Stimulated activated naive CD8-positive, alpha-beta T cell treated with anti-CD3 and anti-CD28 coated beads, Interleukin-15, Interleukin-2, amounts not matched to agents 100 U/mL and 50 U/mL, for 24 hours (primary cell): ENCODE data around the gene USP20.

Experiments
- ATAC-seq: fragments of 150-1000 bp; cut with Tn5 transposase; one replicate; pipeline ENCODE4 v1.10.0; 2021
- DNase-seq: peaks from one replicate; pipeline ENCODE4 v3.0.0; 2021

USP20 gene

DNA sequence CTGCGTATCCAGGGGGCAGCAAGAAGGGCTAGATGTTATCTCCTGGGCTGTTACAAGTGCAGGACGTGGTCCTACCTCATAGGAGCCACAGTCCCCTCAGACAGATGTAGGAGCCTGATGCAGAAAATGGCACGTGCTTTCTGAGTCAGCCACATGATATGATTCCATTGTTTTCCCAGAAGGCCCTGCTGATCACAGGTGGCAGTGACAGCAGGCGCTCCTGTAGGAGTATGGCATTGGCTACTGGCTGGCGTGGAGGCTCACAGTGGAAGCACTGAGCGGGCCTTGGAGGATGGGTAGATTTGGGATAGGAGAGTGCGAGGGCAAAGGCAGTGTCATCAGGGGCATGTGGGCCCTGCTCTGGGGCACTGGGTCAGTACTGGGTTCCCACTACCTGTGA lies 21.9 kb downstream of the USP20 start:
- ATAC-seq (no peak), DNase-seq (no peak)

DNA sequence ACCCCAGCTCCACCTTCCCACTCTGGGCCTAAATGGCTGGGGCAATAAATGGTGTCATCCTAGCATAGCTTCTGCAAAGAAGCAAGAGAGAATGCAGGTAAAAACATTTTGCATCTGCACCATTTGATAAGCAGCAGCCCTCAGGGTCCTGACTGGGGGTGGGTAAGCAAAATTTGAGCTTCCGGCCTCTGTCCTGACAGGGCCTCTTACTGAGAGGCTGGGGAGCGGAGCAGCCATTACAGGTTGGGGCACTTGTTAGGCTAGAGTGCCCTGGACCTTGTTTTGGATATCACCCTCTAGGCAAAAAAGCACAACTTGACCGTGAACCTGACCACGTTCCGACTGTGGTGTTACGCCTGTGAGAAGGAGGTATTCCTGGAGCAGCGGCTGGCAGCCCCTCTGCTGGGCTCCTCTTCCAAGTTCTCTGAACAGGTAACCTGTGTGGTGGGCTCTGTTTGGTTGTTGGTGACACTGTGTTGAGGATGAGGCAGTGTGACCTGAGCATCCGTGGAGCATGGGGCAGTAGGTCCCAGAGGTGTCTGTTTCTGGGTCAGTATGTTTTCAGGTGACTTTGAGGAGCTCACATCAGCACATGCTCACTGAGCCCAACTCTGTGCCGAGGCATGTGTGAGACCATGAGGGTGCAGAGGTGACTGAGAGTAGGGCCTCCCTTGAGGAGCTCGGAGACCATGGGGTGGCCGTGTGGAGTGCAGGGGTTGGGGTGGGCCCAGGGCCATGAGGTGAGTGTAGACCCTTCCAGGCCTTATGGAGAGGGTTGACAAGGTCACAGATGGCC lies 23.1 kb downstream of the USP20 start:
- DNase-seq (no peak), ATAC-seq (no peak)

DNA sequence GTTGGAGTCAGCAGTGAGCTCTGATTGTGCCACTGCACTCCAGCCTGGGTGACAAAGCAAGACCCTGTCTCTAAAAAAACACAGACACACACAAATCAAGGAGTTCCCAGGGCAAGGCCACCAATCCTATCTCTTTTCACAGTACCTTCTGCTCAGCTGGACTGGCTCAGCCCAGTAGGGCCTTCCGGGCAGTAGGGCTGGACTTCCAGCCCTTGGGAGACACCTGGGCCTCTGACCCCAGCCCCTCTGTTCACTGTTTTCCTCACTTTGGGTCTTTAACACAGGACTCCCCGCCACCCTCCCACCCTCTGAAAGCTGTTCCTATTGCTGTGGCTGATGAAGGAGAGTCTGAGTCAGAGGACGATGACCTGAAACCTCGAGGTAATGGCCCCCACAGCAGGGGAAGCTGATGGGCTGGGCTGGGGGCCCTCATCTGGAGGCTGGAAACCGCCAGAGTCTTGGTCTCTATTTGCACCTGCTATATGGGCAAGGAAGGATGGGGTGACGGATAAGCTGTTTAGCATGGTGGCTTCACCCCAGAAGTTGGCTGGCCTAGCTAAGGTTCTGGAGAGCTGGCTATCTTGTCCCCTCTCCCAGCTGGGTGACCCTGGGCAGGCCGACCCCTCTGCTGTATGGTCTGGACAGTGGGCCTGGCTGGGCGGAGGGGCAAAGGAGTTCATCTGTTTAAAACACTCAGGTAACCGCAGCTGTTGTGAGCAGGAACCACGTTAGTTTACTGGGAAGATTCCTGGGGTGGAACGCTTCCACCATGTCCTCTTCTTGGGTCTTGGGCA lies 25.6 kb downstream of the USP20 start:
- DNase-seq, result peak; percentile 64
- ATAC-seq, result peak; percentile 75

DNA sequence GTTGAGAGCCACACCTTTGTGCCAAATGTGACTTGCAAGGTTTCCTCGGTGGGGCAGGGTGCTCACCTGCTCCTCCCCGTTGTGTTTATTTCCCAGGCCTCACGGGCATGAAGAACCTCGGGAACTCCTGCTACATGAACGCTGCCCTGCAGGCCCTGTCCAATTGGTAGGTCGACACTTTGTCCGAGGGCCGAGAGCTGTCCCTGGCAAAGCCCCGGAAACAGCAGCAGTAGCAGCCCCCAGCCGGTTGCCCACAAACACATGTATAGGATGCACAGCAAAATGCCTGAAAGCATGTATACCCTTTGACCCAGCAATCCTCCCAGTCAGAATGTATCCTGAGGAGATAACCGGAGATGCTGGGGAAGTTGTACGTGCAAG lies 26.2 kb downstream of the USP20 start:
- no peak for DNase-seq
- no peak for ATAC-seq

DNA sequence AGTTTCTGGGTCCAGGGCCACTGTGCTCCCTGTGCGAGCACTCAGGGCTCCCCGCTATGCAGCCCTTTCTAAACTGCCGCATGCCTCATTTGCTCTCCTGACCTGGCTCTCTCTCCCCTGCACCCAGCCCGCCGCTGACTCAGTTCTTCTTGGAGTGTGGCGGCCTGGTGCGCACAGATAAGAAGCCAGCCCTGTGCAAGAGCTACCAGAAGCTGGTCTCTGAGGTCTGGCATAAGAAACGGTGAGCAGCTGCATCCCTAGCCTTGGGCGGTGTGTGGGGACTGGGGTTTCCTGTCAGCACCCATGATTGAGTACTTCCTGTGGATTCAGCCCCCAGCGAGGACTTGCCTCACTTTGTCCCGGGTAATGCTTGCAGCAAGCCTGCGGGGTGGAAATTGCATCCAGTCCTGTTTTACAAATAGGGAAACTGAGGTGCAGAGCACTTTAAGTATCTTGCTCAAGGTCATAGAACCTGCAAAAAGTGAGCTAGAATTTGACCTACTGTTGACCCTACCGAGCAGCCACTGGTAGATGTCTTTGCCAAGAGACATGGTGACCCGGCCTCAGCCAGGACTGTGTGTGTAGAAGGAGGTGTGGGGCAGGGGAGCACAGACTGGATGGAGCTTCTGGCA lies 27.9 kb downstream of the USP20 start:
- peak; percentile 83 for ATAC-seq
- DNase-seq, result peak; percentile 79

DNA sequence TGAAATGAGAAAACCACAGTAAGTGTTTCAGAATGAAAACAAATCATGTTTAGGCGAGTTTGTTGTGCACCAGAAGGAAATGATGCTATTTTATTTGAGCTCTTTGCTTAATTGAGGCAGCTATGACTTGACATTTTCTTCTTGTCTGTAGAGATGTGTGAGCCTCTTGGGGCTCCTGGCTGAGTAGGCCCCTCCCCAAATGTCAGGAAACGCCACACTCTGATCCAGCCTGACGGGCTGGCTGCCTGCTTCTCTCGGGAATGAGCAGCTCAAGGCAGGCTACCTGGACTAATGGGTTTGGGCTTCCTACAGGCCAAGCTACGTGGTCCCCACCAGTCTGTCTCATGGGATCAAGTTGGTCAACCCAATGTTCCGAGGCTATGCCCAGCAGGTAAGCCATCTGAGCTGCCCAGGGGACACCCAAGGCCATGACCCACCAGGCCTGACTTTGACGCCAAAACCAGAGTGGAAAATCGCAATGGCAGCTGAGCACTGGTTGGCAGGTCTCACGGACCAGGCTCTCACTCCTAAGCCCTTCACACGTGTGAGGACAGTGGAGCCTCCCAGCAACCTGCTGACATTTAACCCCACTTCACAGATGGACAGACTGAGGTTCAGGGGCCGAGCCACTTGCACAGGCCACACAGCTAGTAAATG lies 29.9 kb downstream of the USP20 start:
- DNase-seq (no peak), ATAC-seq (no peak)

DNA sequence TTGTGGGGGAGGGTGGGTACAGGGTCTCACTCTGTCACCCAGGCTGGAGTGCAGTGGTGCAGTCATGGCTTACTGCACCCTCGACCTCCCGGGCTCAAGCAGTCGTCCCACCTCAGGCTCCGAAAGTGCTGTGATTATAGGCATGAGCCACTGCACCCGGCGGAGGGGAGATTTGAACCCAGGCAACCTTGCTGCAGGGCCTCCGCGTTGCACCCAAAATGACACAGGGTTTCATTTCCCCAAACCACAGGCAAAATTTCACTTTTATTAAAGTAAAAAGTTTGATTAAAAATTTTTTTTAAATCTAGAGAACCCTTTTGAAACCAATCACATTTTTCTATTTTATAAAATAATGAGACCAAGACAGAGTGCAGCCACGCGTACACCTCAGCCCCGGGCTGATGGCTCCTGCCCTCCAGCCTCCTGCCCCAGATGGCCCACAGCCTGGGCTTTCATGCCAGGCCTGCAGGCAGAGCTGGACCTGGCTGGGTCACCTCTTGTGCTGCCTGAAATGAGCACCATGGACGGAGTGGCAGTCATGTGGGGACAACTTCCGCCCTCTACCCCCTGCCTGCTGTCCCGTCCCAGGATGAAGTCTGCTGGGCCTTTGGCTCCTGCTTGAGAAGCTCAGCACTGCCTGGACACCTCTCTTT lies 30.5 kb downstream of the USP20 start:
- no peak for DNase-seq
- no peak for ATAC-seq

DNA sequence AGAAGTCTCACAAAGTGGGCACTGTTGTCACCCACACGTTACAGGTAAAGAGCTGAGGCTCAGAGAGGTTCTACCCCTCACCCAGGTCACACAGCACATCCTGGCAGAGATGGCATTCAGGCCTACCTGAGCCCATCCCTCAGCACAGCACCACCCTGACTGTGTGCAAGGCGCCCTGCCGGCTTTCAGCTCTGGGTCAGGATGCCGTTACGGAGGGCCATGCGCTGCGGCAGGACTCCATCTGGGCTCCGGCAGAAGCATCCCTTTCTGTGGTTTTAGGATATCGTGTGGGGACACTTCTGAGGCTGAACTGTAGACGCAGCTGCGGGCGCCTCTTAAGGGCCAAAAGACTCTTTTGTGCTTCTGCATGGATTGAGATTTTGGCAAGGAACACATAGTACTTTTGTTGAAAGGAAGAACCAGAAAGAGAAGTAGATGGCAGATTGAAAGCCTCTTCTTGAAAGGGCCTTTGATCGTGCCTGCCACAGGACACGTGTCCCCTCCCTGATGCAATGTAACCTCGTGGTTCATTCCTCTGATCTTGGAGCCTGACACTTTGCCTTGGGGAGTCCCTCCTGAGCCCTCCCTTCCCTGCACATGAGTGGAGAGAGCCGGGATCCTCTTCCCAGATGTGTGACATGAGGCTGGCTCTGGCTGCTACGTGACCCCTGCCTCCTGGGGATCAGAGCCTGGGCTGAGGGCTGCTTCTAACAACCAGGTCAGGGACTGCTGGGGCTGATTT lies 31.3 kb downstream of the USP20 start:
- ATAC-seq (no peak), DNase-seq (peak; percentile 39)

DNA sequence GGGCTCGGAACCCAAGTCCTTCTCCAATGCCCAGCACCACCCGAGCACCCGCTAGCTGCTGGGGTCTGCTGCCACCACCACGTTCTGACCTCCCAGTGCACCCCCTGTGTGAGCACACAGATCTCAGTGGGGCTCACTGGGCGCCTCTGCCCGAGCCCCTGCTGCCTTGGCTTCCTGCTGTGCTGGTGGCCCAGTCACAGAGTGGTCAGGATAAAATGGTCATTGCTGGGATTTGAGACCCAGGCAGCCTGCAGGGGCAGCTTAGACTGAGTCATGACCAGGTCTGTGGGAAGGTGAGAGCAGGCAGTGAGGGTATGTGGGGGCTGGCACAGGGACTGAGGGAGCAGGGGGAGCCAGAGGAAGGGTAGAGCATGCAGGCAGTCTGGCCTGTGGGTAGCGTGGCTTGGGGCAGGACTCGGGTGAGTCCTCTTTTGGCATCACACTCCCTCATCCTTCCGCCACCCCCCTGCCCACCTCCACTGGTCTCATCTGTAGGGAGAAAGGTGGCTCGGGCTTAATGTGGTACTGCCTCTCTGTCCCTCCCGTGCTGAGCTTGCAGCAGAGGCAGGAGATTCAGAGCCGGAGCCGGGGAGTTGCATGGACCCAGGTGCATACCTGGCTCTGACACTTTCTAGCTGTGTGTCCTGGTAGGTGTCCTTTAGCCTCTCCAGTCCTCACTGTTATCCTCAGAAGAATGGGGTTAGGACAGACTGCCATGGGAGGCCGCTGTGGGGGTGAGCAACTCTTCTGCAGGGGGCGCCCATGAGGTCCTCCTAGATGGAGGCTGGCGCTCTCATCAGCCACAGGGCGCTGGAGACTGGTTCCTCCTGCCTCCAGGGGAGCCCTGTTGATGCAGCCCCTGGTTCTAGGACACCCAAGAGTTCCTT lies 32.1 kb downstream of the USP20 start:
- peak; percentile 2 for ATAC-seq
- DNase-seq, result peak; percentile 67

DNA sequence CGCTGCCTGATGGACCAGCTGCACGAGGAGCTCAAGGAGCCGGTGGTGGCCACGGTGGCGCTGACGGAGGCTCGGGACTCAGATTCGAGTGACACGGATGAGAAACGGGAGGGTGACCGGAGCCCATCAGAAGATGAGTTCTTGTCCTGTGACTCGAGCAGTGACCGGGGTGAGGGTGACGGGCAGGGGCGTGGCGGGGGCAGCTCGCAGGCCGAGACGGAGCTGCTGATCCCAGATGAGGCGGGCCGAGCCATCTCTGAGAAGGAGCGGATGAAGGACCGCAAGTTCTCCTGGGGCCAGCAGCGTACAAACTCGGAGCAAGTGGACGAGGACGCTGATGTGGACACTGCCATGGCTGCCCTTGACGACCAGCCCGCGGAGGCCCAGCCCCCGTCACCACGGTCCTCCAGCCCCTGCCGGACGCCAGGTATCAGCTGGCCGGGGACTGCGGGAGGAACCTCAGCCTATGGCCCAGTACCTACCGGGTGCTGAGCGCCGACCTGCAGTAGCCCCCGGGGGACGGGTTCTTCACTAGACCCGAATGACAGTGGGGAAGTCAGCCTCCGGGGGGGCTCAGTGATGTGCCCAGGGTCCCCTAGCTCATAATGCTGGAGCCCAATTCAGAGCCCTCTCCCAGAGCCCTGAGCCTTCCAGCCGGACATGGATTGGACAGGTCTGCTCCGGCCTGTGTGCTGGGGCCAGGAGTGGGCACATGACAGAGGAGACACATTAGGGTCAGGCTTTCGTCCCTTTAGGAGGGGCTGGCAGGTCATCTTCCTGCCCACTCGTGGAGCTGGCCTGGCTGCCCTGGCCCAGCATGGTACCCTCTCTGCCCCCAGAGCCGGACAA lies 33.0 kb downstream of the USP20 start:
- ATAC-seq (no peak), DNase-seq (no peak)

DNA sequence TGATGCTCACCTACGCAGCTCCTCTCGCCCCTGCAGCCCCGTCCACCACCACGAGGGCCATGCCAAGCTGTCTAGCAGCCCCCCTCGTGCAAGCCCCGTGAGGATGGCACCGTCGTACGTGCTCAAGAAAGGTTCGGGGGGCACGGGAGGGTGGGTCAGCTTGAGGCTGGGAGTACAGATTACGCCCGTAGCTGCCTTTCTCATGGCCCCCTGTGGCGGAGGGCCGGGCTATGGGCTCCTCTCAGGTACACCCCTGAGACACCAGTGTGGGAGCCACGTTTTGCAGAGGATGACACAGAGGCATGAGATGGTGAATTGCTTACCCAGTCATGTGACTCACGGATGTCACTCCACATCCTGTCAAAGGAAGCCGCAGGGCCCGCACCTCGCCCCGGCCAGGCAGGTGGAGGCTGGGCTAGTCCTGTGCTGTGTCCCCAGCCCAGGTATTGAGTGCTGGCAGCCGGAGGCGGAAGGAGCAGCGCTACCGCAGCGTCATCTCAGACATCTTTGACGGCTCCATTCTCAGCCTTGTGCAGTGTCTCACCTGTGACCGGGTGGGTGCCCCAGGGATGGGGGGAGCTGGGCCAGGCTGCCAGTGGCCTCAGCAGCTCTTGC lies 33.7 kb downstream of the USP20 start:
- ATAC-seq (peak; percentile 88), DNase-seq (peak; percentile 81)

DNA sequence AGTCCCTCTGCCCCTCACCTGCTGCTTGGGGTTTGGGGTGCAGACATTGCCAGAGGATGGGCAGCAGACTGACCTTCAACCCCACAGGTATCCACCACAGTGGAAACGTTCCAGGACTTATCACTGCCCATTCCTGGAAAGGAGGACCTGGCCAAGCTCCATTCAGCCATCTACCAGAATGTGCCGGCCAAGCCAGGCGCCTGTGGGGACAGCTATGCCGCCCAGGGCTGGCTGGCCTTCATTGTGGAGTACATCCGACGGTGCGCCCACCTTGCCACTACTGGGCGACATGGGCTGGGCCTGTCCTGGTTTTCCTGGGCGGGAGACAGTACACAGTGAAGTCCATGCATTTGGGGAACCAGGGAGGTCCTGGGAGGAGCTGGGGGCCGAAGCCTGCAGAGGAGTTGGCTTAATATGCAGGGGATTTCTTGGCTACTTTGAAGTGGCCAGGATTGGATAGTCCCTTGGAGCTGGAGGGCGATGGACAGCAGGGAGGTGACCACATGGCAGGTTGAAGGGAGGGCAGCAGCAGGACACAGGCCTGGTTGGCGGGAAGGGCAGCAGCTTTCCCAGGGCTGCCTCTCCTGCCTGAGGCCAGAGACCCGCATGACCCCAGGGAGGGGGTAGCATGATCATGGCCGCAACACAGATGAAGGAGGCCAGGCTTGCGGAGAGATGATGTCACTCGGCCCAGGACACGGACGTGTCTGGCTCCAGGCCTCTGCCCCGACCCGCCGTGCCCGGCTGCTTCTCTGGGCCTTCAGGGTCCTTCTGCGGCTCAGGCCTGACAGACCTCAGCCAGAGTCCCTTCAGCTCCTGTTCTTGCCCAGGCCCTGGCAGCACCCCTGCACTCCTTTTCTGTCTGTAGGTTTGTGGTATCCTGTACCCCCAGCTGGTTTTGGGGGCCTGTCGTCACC lies 34.6 kb downstream of the USP20 start:
- DNase-seq (no peak), ATAC-seq (no peak)

DNA sequence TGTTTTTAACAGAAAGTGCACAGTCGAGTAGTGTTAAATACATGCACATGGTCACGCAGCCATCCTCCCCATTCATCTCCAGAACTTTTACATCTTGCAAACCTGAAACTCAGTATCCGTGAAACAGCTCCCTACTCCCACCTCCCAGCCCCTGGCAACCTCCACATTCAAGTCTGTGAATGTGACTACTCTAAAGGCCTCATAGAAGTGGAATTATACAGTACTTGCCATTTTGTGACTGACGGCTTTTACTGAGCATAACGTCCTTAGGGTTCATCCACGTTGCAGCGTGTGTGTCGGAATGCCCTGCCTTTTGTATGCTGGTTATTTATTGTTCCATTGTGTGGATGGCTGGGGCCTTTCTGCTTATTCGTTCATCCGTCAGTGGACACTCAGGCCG lies 35.8 kb downstream of the USP20 start:
- no peak for DNase-seq

DNA sequence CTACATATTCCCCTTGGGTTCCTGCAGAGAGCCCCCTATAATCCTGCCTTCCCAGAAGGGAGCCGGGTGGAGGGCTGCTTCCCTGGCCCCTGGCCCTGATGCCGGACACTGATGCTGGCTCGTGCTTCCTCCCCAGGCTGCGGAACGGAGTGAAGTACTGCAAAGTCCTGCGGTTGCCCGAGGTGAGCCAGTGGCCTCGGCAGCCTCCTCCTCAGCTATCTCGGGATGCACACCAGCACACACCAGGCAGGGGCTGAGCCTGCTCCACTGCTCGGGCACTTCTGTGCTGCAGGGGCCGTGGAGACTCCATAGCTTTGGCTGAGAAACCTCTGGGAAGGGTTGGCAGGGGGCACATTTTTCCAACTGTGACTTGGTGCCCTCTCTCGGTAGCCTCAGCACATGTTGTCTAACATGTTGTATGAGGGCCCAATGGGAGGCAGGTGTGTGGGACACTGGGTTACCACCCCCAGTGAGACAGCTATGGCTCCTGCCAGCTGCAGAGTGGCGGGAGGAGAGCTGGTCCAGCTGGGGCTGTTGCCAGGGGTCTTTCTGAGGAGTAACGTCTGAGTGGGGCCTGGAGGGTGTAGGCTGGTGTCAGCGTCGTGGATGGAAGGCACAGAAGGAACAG lies 38.4 kb downstream of the USP20 start:
- DNase-seq (no peak), ATAC-seq (no peak)

More for the DNA sequence above, 35.8 kb downstream of the USP20 start:
- ATAC-seq, result no peak

DNA sequence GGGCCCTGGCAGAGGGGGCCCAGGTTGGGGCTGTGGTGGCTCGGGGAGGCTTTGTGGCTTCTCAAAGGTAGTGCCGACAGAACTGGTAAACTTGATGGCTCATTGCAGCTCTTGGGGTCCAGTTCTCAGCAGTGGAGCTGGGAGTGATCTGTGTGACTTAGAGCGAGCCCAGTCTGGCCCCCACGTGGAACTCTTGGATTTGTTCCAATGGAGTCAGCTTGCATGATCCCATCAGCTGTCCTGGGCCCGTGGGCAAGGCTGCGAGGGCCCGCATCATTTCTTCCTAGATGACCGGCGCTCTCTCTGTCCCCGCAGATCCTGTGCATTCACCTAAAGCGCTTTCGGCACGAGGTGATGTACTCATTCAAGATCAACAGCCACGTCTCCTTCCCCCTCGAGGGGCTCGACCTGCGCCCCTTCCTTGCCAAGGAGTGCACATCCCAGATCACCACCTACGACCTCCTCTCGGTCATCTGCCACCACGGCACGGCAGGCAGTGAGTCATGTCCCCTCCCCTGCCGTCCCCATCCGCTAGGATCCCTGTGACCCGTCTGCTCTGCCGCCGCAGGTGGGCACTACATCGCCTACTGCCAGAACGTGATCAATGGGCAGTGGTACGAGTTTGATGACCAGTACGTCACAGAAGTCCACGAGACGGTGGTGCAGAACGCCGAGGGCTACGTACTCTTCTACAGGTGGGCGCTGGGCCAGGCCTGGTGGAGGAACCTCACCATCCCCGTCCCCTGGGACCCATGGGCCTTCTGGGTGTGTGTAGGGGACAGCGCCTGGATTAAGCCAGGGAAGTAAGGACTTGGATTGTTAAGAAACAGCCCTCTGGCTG lies 39.2 kb downstream of the USP20 start:
- no peak for ATAC-seq
- no peak for DNase-seq

DNA sequence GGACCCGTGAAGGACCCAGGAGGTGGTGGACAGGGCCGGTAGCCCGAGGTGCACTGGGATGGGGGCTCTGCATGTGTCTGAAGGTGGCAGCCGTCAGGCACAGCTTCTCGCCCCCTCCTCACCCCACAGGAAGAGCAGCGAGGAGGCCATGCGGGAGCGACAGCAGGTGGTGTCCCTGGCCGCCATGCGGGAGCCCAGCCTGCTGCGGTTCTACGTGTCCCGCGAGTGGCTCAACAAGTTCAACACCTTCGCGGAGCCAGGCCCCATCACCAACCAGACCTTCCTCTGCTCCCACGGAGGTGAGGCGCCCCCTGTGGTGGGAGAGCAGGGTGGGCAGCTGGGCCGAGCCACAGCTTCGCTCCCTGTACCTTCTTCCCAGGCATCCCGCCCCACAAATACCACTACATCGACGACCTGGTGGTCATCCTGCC lies 39.9 kb downstream of the USP20 start:
- ATAC-seq, result no peak
- DNase-seq, result no peak
